ENCODE data around the gene KIF12.

KIF12 gene

GRCh38 chr9:114076237-114077161 lies 22.6 kb downstream of the KIF12 start:
- no peaks in the 10 kb centered on the region for H3K9me3 ChIP-seq (ENCODE audit: control insufficient read depth, insufficient read depth, low read length)
- no peak for DNase-seq (ENCODE audit: low read depth, low spot score)
- no peak overlapping the region for H3K27ac ChIP-seq (ENCODE audit: low read length)
- WGBS (ENCODE audit: insufficient coverage, insufficient read length) = no CpG with 5 or more reads among the region's 14 CpGs
- no peak overlapping the region for H3K4me3 ChIP-seq (ENCODE audit: low read length)
- H3K27me3 ChIP-seq (ENCODE audit: control insufficient read depth, insufficient read depth, low read length) = no peaks in the 10 kb centered on the region
- H3K36me3 ChIP-seq (ENCODE audit: control insufficient read depth, insufficient read depth, low read length) = no peaks in the 10 kb centered on the region
- no peaks in the 10 kb centered on the region; the same call in 1 of the 2 replicates for H3K4me1 ChIP-seq (ENCODE audit: control insufficient read depth, insufficient read depth, low read length)

GRCh38 chr9:114075602-114076001 lies 23.5 kb downstream of the KIF12 start:
- DNase-seq (ENCODE audit: low read depth, low spot score) = no peak

GRCh38 chr9:114072184-114073140 lies 26.6 kb downstream of the KIF12 start:
- no peaks in the 10 kb centered on the region for H3K9me3 ChIP-seq (ENCODE audit: control insufficient read depth, insufficient read depth, low read length)
- no CpG with 5 or more reads among the region's 14 CpGs for WGBS (ENCODE audit: insufficient coverage, insufficient read length)
- no peak for DNase-seq (ENCODE audit: low read depth, low spot score)

More at GRCh38 chr9:114075602-114076001, 23.5 kb downstream of the KIF12 start:
- no peaks in the 10 kb centered on the region for H3K9me3 ChIP-seq (ENCODE audit: control insufficient read depth, insufficient read depth, low read length)
- H3K4me1 ChIP-seq (ENCODE audit: control insufficient read depth, insufficient read depth, low read length) = no peaks in the 10 kb centered on the region; the same call in 1 of the 2 replicates
- no peak overlapping the region for H3K4me3 ChIP-seq (ENCODE audit: low read length)
- no peaks in the 10 kb centered on the region for H3K27me3 ChIP-seq (ENCODE audit: control insufficient read depth, insufficient read depth, low read length)
- H3K27ac ChIP-seq (ENCODE audit: low read length) = no peak overlapping the region
- H3K36me3 ChIP-seq (ENCODE audit: control insufficient read depth, insufficient read depth, low read length) = no peaks in the 10 kb centered on the region
- no CpG with 5 or more reads among the region's 4 CpGs for WGBS (ENCODE audit: insufficient coverage, insufficient read length)

GRCh38 chr9:114071197-114071795 lies 27.8 kb downstream of the KIF12 start:
- H3K4me3 ChIP-seq (ENCODE audit: low read length) = no peak overlapping the region
- no peak overlapping the region for H3K27ac ChIP-seq (ENCODE audit: low read length)
- no peaks in the 10 kb centered on the region for H3K9me3 ChIP-seq (ENCODE audit: control insufficient read depth, insufficient read depth, low read length)
- no peaks in the 10 kb centered on the region for H3K4me1 ChIP-seq (ENCODE audit: control insufficient read depth, insufficient read depth, low read length)
- H3K36me3 ChIP-seq (ENCODE audit: control insufficient read depth, insufficient read depth, low read length) = no peaks in the 10 kb centered on the region
- no peaks in the 10 kb centered on the region for H3K27me3 ChIP-seq (ENCODE audit: control insufficient read depth, insufficient read depth, low read length)
- WGBS (ENCODE audit: insufficient coverage, insufficient read length) = no CpG with 5 or more reads among the region's 7 CpGs
- no peak for DNase-seq (ENCODE audit: low read depth, low spot score)

More at GRCh38 chr9:114072184-114073140, 26.6 kb downstream of the KIF12 start:
- H3K4me1 ChIP-seq (ENCODE audit: control insufficient read depth, insufficient read depth, low read length) = no peaks in the 10 kb centered on the region
- no peak overlapping the region for H3K27ac ChIP-seq (ENCODE audit: low read length)
- H3K27me3 ChIP-seq (ENCODE audit: control insufficient read depth, insufficient read depth, low read length) = no peaks in the 10 kb centered on the region
- H3K4me3 ChIP-seq (ENCODE audit: low read length) = no peak overlapping the region
- no peaks in the 10 kb centered on the region for H3K36me3 ChIP-seq (ENCODE audit: control insufficient read depth, insufficient read depth, low read length)

- no peak for DNase-seq (ENCODE audit: low read depth, low spot score)
- Histone ChIP-seq H3K27me3 (ENCODE audit: control insufficient read depth, insufficient read depth, low read length) (no peaks in the 10 kb centered on the region), H3K36me3 (ENCODE audit: control insufficient read depth, insufficient read depth, low read length) (no peaks in the 10 kb centered on the region), H3K9me3 (ENCODE audit: control insufficient read depth, insufficient read depth, low read length) (no peaks in the 10 kb centered on the region), H3K27ac (ENCODE audit: low read length) (no peak overlapping the region), H3K4me3 (ENCODE audit: low read length) (no peak overlapping the region), H3K4me1 (ENCODE audit: control insufficient read depth, insufficient read depth, low read length) (no peaks in the 10 kb centered on the region)
- WGBS (ENCODE audit: insufficient coverage, insufficient read length) = no CpG with 5 or more reads among the region's 17 CpGs
These were observed 28.6 kb downstream of the KIF12 start for GRCh38 chr9:114070188-114071103.

GRCh38 chr9:114069476-114070187 lies 29.5 kb downstream of the KIF12 start:
- H3K4me3 ChIP-seq (ENCODE audit: low read length) = no peak overlapping the region
- H3K4me1 ChIP-seq (ENCODE audit: control insufficient read depth, insufficient read depth, low read length) = no peaks in the 10 kb centered on the region
- WGBS (ENCODE audit: insufficient coverage, insufficient read length) = no CpG with 5 or more reads among the region's 9 CpGs
- no peaks in the 10 kb centered on the region for H3K27me3 ChIP-seq (ENCODE audit: control insufficient read depth, insufficient read depth, low read length)
- H3K27ac ChIP-seq (ENCODE audit: low read length) = no peak overlapping the region
- DNase-seq (ENCODE audit: low read depth, low spot score) = no peak
- no peaks in the 10 kb centered on the region for H3K9me3 ChIP-seq (ENCODE audit: control insufficient read depth, insufficient read depth, low read length)
- H3K36me3 ChIP-seq (ENCODE audit: control insufficient read depth, insufficient read depth, low read length) = no peaks in the 10 kb centered on the region

GRCh38 chr9:114065304-114065703 lies 33.8 kb downstream of the KIF12 start:
- H3K27me3 ChIP-seq (ENCODE audit: control insufficient read depth, insufficient read depth, low read length) = no peaks in the 10 kb centered on the region
- no peaks in the 10 kb centered on the region for H3K9me3 ChIP-seq (ENCODE audit: control insufficient read depth, insufficient read depth, low read length)
- H3K4me3 ChIP-seq (ENCODE audit: low read length) = no peak overlapping the region
- no peak for DNase-seq (ENCODE audit: low read depth, low spot score)
- no CpG with 5 or more reads among the region's 8 CpGs for WGBS (ENCODE audit: insufficient coverage, insufficient read length)
- H3K27ac ChIP-seq (ENCODE audit: low read length) = no peak overlapping the region
- no peaks in the 10 kb centered on the region for H3K36me3 ChIP-seq (ENCODE audit: control insufficient read depth, insufficient read depth, low read length)
- H3K4me1 ChIP-seq (ENCODE audit: control insufficient read depth, insufficient read depth, low read length) = no peaks in the 10 kb centered on the region

GRCh38 chr9:114061830-114062474 lies 37.1 kb downstream of the KIF12 start:
- no peaks in the 10 kb centered on the region for H3K9me3 ChIP-seq (ENCODE audit: control insufficient read depth, insufficient read depth, low read length)
- no peak overlapping the region for H3K27ac ChIP-seq (ENCODE audit: low read length)
- no peaks in the 10 kb centered on the region for H3K36me3 ChIP-seq (ENCODE audit: control insufficient read depth, insufficient read depth, low read length)
- H3K27me3 ChIP-seq (ENCODE audit: control insufficient read depth, insufficient read depth, low read length) = no peaks in the 10 kb centered on the region
- H3K4me3 ChIP-seq (ENCODE audit: low read length) = no peak overlapping the region
- H3K4me1 ChIP-seq (ENCODE audit: control insufficient read depth, insufficient read depth, low read length) = no peaks in the 10 kb centered on the region
- no peak for DNase-seq (ENCODE audit: low read depth, low spot score)
- no CpG with 5 or more reads among the region's 4 CpGs for WGBS (ENCODE audit: insufficient coverage, insufficient read length)

- Histone ChIP-seq H3K4me1 (ENCODE audit: control insufficient read depth, insufficient read depth, low read length) (no peaks in the 10 kb centered on the region), H3K27ac (ENCODE audit: low read length) (no peak overlapping the region), H3K36me3 (ENCODE audit: control insufficient read depth, insufficient read depth, low read length) (0 out of 2 replicates have a peak, but pooled peaks cover 3% of the 10 kb centered on the region), H3K27me3 (ENCODE audit: control insufficient read depth, insufficient read depth, low read length) (no peaks in the 10 kb centered on the region), H3K4me3 (ENCODE audit: low read length) (no peak overlapping the region), H3K9me3 (ENCODE audit: control insufficient read depth, insufficient read depth, low read length) (no peaks in the 10 kb centered on the region)
- no CpG with 5 or more reads among the region's 12 CpGs for WGBS (ENCODE audit: insufficient coverage, insufficient read length)
- DNase-seq (ENCODE audit: low read depth, low spot score) = no peak
These were observed 37.8 kb downstream of the KIF12 start for GRCh38 chr9:114061292-114061691.
